LNCaP clone FGC (cell line): ENCODE measurements around the gene SMU1.

Source experiments
- DNase-seq: peaks from one replicate; pipeline ENCODE4 v3.0.0-alpha.2; 2011; ENCODE audit warnings: low read depth
- H3K4me3 ChIP-seq: 2 replicates; pipeline ENCODE4 v1.5.1; 2011; ENCODE audit warnings: mild to moderate bottlenecking, low read depth, low read length, control low read depth
- CTCF ChIP-seq: IDR thresholded peaks from 2 replicates; pipeline ENCODE4 v1.5.1; 2012; ENCODE audit warnings: mild to moderate bottlenecking; ENCODE audit not compliant: control insufficient read depth, insufficient read depth; ENCODE audit errors: extremely low read depth

The SMU1 gene

DNA sequence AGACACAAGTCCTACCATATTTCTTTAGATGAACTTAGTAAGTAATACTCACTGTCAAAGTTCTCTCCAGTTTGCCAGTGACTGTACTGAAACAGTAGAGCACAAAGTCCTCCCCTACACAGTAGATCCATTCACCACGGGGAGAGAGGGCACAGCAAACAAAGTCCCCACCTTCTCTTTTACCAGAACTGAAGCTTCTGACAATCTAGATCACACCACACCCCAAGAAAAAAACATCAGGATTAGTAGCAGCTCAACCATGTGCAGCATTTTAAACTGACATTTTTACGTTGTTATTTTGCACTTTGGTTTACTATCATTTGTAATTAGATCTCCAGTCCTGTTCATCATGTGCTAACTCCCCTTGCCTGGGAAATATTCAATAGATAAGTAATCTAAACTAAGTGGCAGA lies 28.4 kb downstream of the SMU1 start:
- no peak for DNase-seq
- TF ChIP-seq CTCF, result no peak
- H3K4me3 ChIP-seq, result no peak overlapping the region

GRCh38 chr9:33046061-33046460 lies 30.4 kb downstream of the SMU1 start:
- DNase-seq, result no peak
- TF ChIP-seq CTCF, result no peak
- no peak overlapping the region for H3K4me3 ChIP-seq

- H3K4me3 ChIP-seq, result peak overlapping the region; percentile 60
- peak; percentile 50 for TF ChIP-seq CTCF
- DNase-seq, result no peak
Observed at GRCh38 chr9:33044677-33045282, 31.7 kb downstream of the SMU1 start.

- peak overlapping the region; percentile 60 for H3K4me3 ChIP-seq
- TF ChIP-seq CTCF, result no peak
- DNase-seq, result peak; percentile 70
Observed at GRCh38 chr9:33044162-33044673, 32.3 kb downstream of the SMU1 start.

DNA sequence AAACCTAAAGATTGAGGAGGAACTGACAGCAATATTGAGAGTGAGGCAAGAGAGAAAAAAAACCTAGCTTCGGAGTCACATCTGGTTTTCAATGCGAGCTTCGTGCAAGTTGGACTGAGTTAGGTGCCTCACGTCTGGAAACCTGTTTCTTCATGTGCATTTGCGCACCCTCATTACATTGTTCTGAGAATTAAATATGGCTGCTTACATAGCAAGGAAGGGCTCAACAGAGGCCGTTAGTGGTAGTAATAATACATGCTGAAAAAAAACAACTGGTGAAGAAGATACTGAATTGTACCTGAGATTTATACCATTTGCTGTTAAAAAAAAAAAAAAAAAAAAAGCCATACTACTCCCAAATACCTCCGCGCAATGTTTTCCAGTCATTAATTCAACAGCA lies 32.8 kb downstream of the SMU1 start:
- H3K4me3 ChIP-seq, result peak overlapping the region; percentile 60
- no peak for TF ChIP-seq CTCF
- no peak for DNase-seq

- TF ChIP-seq CTCF, result no peak
- no peak overlapping the region for H3K4me3 ChIP-seq
- DNase-seq, result no peak
Observed at GRCh38 chr9:33042473-33042872, 34.0 kb downstream of the SMU1 start.
